Cardiac septum (tissue), 1 donor: ENCODE measurements around the gene ABCG4. TPM values are rescaled to one million over a fixed set of nuclear protein-coding genes. Genes with fewer than 3 reads are reported as not detected.
"Not testable (repeated sequence)": the region's sequence is repeated elsewhere in the genome, so short reads cannot be mapped to it uniquely, and the experiment has no call there.

Source experiments
- DNase-seq: peaks from one replicate; pipeline ENCODE4 v3.0.0-alpha.2; 2020; ENCODE audit warnings: low spot score
- intact Hi-C: fragments of 100-400 bp; cut with DNase I; formaldehyde crosslinking; loops from one replicate; pipeline ENCODE4 v1.14.0; 2022
- total RNA-seq: library from RNA; stranded (reverse); fragmentation: NEBNext Ultra II Directional; extraction: Animal tissue kit (Norgen Biotek cat#: 25700); gene quantifications from one replicate; pipeline ENCODE4 v1.2.1, GENCODE V29; 2021
- donor health status: DM: no; HTN: no; CAD: no.

The ABCG4 gene
- total RNA-seq, 1 donor from 2014 or later: 1.0 TPM

DNA sequence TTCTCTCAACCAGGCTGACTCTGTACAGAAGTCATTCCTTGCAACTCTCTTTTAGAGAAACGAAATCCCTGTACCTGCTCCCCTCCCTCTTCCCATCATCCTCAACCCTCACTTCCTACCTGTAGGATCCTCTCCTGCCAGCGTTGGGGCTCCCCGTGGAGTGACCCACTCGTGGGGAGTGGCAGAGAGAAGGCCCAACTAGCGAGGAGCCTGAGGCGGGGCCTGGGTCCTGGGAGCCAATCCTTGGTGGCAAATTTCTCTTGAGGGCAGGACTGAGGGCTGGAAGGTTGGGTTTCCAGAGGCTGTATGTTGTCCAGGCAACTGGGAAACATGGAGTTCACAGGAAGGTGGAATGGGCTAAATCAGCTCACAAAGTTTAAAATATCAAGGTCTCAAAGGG, 46.8 kb downstream of the ABCG4 start:
- intact Hi-C loops: loop anchor here (5.0 kb wide), 2 partner anchors 48 to 103 kb away; partner anchors contain the start of gene ABCG4
- DNase-seq: peak; percentile 69

GRCh38 chr11:119196833-119197483, 48.1 kb downstream of the ABCG4 start:
- intact Hi-C loops: loop anchor here (5.0 kb wide), 2 partner anchors 50 to 105 kb away; partner anchors contain the start of gene ABCG4
- DNase-seq: peak; percentile 55

- intact Hi-C loops: loop anchor here (5.0 kb wide), 2 partner anchors 52 to 107 kb away; partner anchors contain the start of gene ABCG4
- DNase-seq: no peak
These were observed 50.1 kb downstream of the ABCG4 start for GRCh38 chr11:119198925-119199324.

DNA sequence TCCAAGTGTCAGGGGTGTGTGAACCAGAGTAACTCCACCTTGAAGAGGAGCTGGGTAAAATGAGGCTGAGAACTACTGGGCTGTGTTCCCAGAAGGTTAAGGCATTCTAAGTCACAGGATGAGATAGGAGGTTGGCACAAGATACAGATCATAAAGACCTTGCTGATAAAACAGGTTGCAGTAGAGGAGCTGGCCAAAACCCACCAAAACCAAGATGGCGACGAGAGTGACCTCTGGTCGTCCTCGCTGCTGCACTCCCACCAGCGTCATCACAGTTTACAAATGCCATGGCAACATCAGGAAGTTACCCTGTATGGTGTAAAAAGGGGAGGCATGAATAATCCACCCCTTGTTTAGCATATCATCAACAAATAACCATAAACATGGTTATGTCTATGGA, 52.4 kb downstream of the ABCG4 start:
- DNase-seq, intact Hi-C loops: not testable (repeated sequence)

GRCh38 chr11:119202554-119202953, 53.7 kb downstream of the ABCG4 start:
- no peak for DNase-seq
- intact Hi-C loops: no loop called here

- intact Hi-C loops: loop anchor here (2.0 kb wide), 1 partner anchor 35 kb away; the partner anchor contains the start of gene NLRX1
- no peak for DNase-seq
These were observed 55.2 kb downstream of the ABCG4 start for GRCh38 chr11:119204066-119204465.

GRCh38 chr11:119205080-119205479, 56.2 kb downstream of the ABCG4 start:
- DNase-seq: no peak
- intact Hi-C loops: loop anchor here (2.0 to 5.0 kb wide), 4 partner anchors 36 to 112 kb away; partner anchors contain the start of genes MCAM and NLRX1

GRCh38 chr11:119205574-119206510, 57.0 kb downstream of the ABCG4 start, which contains the start of gene CBL:
CBL (plus strand) TSS chr11:119206339; CDS start chr11:119206418, 79 bp downstream.
- DNase-seq: peak; percentile 98
- intact Hi-C loops: loop anchor here (2.0 to 5.0 kb wide), 4 partner anchors 37 to 111 kb away; partner anchors contain the start of genes MCAM and NLRX1

DNA sequence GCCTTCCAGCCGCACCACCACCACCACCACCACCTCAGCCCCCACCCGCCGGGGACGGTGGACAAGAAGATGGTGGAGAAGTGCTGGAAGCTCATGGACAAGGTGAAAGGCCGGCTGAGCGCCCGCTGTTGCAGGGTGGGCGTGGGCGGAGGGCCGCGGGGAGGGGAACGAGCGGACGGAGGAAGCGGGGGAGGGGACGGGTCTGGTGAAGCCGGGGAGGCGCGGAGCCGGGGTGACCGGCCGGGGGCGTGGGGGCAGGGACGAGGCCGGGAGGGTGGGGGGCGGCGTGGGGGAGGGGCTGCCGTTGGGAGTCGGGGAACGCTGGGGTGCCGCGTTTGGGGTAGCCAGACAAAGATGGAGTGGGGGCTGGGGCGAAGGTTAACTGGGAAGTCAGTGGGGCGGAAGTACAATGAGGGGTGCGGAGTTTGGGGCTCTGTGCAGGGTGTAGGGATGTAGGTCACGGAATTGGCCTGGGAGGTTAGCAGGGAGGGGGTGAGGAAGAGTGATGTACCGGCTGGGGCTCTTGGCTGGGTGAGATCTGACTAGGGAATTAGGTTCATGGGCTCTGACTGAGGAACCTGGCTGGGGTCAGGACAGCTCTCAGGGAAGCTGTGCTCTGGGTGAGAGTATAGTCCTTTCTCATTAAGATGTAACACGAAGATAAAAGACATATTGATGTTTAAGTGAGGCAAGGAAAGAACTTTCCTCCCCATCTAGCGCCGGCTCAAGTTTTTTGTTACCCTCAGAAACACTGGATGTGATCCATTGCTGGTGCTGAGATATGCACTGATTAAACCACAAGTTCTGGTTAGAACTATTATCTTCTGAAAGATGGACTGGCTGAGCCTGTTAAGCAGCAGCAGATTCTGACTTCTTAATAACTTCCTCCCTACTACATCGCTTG, 57.9 kb downstream of the ABCG4 start:
- DNase-seq: peak; percentile 84

DNA sequence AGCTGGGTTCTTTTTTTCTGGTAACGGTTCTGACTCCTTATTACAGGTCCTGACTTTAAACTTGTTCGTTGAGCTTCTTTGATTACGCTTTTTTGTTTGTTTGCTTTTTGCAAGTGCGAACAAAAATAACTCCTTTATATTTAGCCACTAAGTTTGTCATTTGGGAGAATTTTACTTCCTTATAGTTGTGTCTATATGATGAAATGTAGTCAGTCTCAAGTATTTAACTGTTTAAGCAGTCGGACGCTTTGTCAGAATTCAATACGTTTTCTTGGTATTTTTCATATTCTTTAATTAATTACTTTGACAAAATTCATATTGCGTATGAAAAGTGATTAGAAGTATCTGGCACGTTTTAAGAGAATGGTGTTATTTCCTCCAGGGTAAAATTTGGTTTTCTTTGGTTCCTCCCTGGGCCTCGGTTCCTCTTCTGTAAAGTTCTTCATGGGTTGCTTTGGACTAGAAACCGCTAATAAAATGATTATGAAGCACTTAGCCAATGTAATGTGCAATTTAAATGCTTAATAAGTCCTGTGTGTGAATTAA, 58.6 kb downstream of the ABCG4 start:
- DNase-seq: no peak
- intact Hi-C loops: loop anchor here (5.0 kb wide), 3 partner anchors 55 to 110 kb away; partner anchors contain the start of gene MCAM

More for the DNA sequence above, 57.9 kb downstream of the ABCG4 start:
- intact Hi-C loops: loop anchor here (5.0 kb wide), 3 partner anchors 56 to 111 kb away; partner anchors contain the start of gene MCAM

DNA sequence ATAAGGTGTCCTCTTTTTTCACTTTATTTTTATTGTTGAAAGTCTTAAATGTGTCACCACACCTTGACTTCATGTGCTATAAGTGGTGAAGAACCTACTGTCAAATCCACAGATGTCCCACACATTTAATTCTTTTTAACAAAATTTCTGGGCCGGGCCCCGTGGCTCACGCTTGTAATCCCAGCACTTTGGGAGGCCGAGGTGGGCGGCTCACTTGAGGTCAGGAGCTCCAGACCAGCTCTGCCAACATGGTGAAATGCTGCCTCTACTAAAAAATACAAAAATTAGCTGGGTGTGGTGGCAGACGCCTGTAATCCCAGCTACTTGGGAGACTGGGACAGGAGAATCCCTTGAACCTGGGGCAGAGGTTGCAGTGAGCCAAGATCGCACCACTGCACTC, 60.3 kb downstream of the ABCG4 start:
- DNase-seq: no peak
- intact Hi-C loops: loop anchor here (5.0 kb wide), 3 partner anchors 53 to 108 kb away; partner anchors contain the start of gene MCAM

DNA sequence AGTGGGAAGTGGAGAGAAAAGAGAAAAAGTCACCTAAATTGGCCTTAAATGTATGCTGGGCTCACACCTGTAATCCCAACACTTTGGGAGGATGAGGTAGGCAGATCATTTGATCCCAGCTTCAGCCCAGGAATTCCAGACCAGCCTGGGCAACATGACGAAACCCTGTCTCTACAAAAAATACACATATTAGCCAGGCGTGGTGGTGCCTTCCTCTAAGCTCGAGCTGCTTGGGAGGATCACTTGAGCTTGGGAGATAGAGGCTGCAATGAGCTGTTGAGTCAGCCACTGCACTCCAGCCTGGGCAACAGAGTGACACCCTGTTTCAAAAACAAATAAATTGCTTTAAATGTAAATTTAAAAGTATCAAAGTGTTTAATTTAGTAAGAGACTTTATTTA, 61.2 kb downstream of the ABCG4 start:
- intact Hi-C loops: no loop called here
- DNase-seq: no peak

Other genes with a start within 250 kb of the ABCG4 start
- gene BCL9L, start 223.1 kb upstream of the ABCG4 start, total RNA-seq: 41.4 TPM
- not detected for gene UPK2, start 192.8 kb upstream of the ABCG4 start, total RNA-seq
- gene FOXR1, start 177.3 kb upstream of the ABCG4 start, total RNA-seq: not detected
- 15.0 TPM for gene CENATAC, start 150.9 kb upstream of the ABCG4 start, total RNA-seq
- 572 TPM for gene RPS25, start 130.7 kb upstream of the ABCG4 start, total RNA-seq
- gene TRAPPC4, start 130.3 kb upstream of the ABCG4 start, total RNA-seq: 42.4 TPM
- gene SLC37A4, start 118.2 kb upstream of the ABCG4 start, total RNA-seq: 3.9 TPM
- 90.7 TPM for gene HYOU1, start 91.8 kb upstream of the ABCG4 start, total RNA-seq
- gene VPS11, start 81.2 kb upstream of the ABCG4 start, total RNA-seq: 18.5 TPM
- gene HMBS, start 64.2 kb upstream of the ABCG4 start, total RNA-seq: 14.7 TPM
- 18.9 TPM for gene DPAGT1, start 47.2 kb upstream of the ABCG4 start, total RNA-seq
- gene C2CD2L, start 41.7 kb upstream of the ABCG4 start, total RNA-seq: 11.8 TPM
- gene HINFP, start 27.5 kb upstream of the ABCG4 start, total RNA-seq: 14.5 TPM
- 25.4 TPM for gene NLRX1, start 19.7 kb downstream of the ABCG4 start, total RNA-seq
- gene NHERF4, start 36.4 kb downstream of the ABCG4 start, total RNA-seq: not detected
- 13.4 TPM for gene CBL, start 57.3 kb downstream of the ABCG4 start, total RNA-seq
- 110 TPM for gene MCAM, start 168.1 kb downstream of the ABCG4 start, total RNA-seq
- gene RNF26, start 185.5 kb downstream of the ABCG4 start, total RNA-seq: 10.7 TPM
- gene C1QTNF5, start 191.8 kb downstream of the ABCG4 start, total RNA-seq: 33.8 TPM
- not detected for gene MFRP, start 197.7 kb downstream of the ABCG4 start, total RNA-seq
- gene USP2, start 232.6 kb downstream of the ABCG4 start, total RNA-seq: 80.0 TPM